HEK293 (cell line): ENCODE data around the gene CAPN10.

Source experiments
- CTCF ChIP-seq: fragments of 450-650 bp; formaldehyde crosslinking; IDR thresholded peaks from 2 replicates; pipeline ENCODE4 v1.5.1; 2016; ENCODE audit warnings: missing biosample characterization, missing genetic modification characterization
- KLF9 ChIP-seq: fragments of 450-650 bp; formaldehyde crosslinking; IDR thresholded peaks from 2 replicates; pipeline ENCODE4 v1.5.1; 2016; ENCODE audit warnings: missing biosample characterization, missing genetic modification characterization, low read depth
- MYNN ChIP-seq: fragments of 450-650 bp; formaldehyde crosslinking; IDR thresholded peaks from 2 replicates; pipeline ENCODE4 v1.5.1; 2016; ENCODE audit warnings: missing biosample characterization, missing genetic modification characterization, borderline replicate concordance
- SCRT2 ChIP-seq: fragments of 450-650 bp; formaldehyde crosslinking; IDR thresholded peaks from 2 replicates; pipeline ENCODE4 v1.5.1; 2016; ENCODE audit warnings: missing biosample characterization, missing genetic modification characterization
- TSHZ1 ChIP-seq: fragments of 450-650 bp; formaldehyde crosslinking; IDR thresholded peaks from 2 replicates; pipeline ENCODE4 v1.5.1; 2016; ENCODE audit warnings: missing biosample characterization, missing genetic modification characterization, borderline replicate concordance
- YY1 ChIP-seq: fragments of 450-650 bp; formaldehyde crosslinking; IDR thresholded peaks from 2 replicates; pipeline ENCODE4 v1.5.1; 2018; ENCODE audit warnings: missing biosample characterization, missing genetic modification characterization
- ZBTB48 ChIP-seq: fragments of 450-650 bp; formaldehyde crosslinking; IDR thresholded peaks from 2 replicates; pipeline ENCODE4 v1.5.1; 2016; ENCODE audit warnings: missing biosample characterization, missing genetic modification characterization
- ZNF114 ChIP-seq: fragments of 450-650 bp; formaldehyde crosslinking; IDR thresholded peaks from 2 replicates; pipeline ENCODE4 v1.5.0; 2017; ENCODE audit warnings: missing biosample characterization, missing genetic modification characterization
- ZNF211 ChIP-seq: fragments of 450-650 bp; formaldehyde crosslinking; IDR thresholded peaks from 2 replicates; pipeline ENCODE4 v1.5.1; 2016; ENCODE audit warnings: low read depth, missing biosample characterization, missing genetic modification characterization
- ZNF48 ChIP-seq: fragments of 450-650 bp; formaldehyde crosslinking; IDR thresholded peaks from 2 replicates; pipeline ENCODE4 v1.5.1; 2016; ENCODE audit warnings: missing biosample characterization, missing genetic modification characterization
- ZNF707 ChIP-seq: fragments of 450-650 bp; formaldehyde crosslinking; IDR thresholded peaks from 2 replicates; pipeline ENCODE4 v1.5.1; 2016; ENCODE audit warnings: missing biosample characterization, missing genetic modification characterization
- ZNF785 ChIP-seq: fragments of 450-650 bp; formaldehyde crosslinking; IDR thresholded peaks from 2 replicates; pipeline ENCODE4 v1.5.1; 2016; ENCODE audit warnings: missing biosample characterization, missing genetic modification characterization

GRCh38 chr2:240635121-240635997 lies 48.8 kb downstream of the CAPN10 start:
- TF ChIP-seq ZNF785 (tag by site-specific recombination) (no peak), SCRT2 (no peak), CTCF (no peak), ZNF48 (tag by site-specific recombination) (no peak), ZNF114 (tag by site-specific recombination) (no peak), ZBTB48 (tag by site-specific recombination) (no peak), TSHZ1 (tag by site-specific recombination) (no peak), KLF9 (no peak), ZNF211 (tag by site-specific recombination) (no peak), ZNF707 (tag by site-specific recombination) (no peak), MYNN (no peak), YY1 (tag by site-specific recombination) (no peak)
